SK-N-SH treated with all-trans-retinoic acid at 6 μM for 48 hours (cell line): Measurements from ENCODE around the gene MIOS.
"Not testable (repeated sequence)": the region's sequence is repeated elsewhere in the genome, so short reads cannot be mapped to it uniquely, and the experiment has no call there.

Experiments used
- ATAC-seq: fragments of 200-7000 bp; cut with Tn5 transposase; 3 replicates; pipeline ENCODE4 v1.9.1; 2020; ENCODE audit warnings: mild to moderate bottlenecking, moderate library complexity
- ARNTL ChIP-seq: fragments of 450-650 bp; formaldehyde crosslinking; IDR thresholded peaks from 2 replicates; pipeline ENCODE4 v1.5.0; 2020; ENCODE audit warnings: low read depth, mild to moderate bottlenecking, moderate library complexity, borderline replicate concordance
- BACH2 ChIP-seq: fragments of 250-450 bp; sonication (Bioruptor Pico); IDR thresholded peaks from 2 replicates; pipeline ENCODE4 v1.9.0; 2021; ENCODE audit warnings: mild to moderate bottlenecking, borderline replicate concordance
- CREB5 ChIP-seq: fragments of 250-450 bp; sonication (Bioruptor Pico); IDR thresholded peaks from 2 replicates; pipeline ENCODE4 v1.5.1; 2020; ENCODE audit warnings: low read depth, mild to moderate bottlenecking, moderate library complexity
- CSDC2 ChIP-seq: fragments of 250-450 bp; sonication (Bioruptor Pico); IDR thresholded peaks from 2 replicates; pipeline ENCODE4 v1.5.0; 2020; ENCODE audit warnings: mild to moderate bottlenecking, moderate library complexity
- CSRNP3 ChIP-seq: fragments of 250-450 bp; sonication (Bioruptor Pico); IDR thresholded peaks from 2 replicates; pipeline ENCODE4 v1.5.1; 2021; ENCODE audit warnings: mild to moderate bottlenecking, moderate library complexity
- ESRRG ChIP-seq: fragments of 250-450 bp; sonication (Bioruptor Pico); IDR thresholded peaks from 2 replicates; pipeline ENCODE4 v1.6.1; 2021; ENCODE audit warnings: mild to moderate bottlenecking
- ISL1 ChIP-seq: fragments of 250-450 bp; sonication (Bioruptor Pico); IDR thresholded peaks from 2 replicates; pipeline ENCODE4 v2.1.2; 2022; ENCODE audit warnings: mild to moderate bottlenecking, moderate library complexity
- POU6F1 ChIP-seq: fragments of 250-450 bp; sonication (Bioruptor Pico); IDR thresholded peaks from 2 replicates; pipeline ENCODE4 v1.8.0; 2021; ENCODE audit warnings: low read depth, mild to moderate bottlenecking, moderate library complexity, borderline replicate concordance
- PPARA ChIP-seq: fragments of 250-450 bp; sonication (Bioruptor Pico); IDR thresholded peaks from 2 replicates; pipeline ENCODE4 v1.5.0; 2020; ENCODE audit warnings: mild to moderate bottlenecking, borderline replicate concordance
- RARB ChIP-seq: fragments of 250-450 bp; sonication (Bioruptor Pico); IDR thresholded peaks from 2 replicates; pipeline ENCODE4 v1.8.0; 2021; ENCODE audit warnings: mild to moderate bottlenecking, moderate library complexity
- SNAI2 ChIP-seq: fragments of 250-450 bp; sonication (Bioruptor Pico); IDR thresholded peaks from 2 replicates; pipeline ENCODE4 v1.5.0; 2020; ENCODE audit warnings: mild to moderate bottlenecking, moderate library complexity
- TCF4 ChIP-seq: fragments of 250-450 bp; sonication (Bioruptor Pico); IDR thresholded peaks from 2 replicates; pipeline ENCODE4 v1.8.0; 2021; ENCODE audit warnings: mild to moderate bottlenecking, moderate library complexity, borderline replicate concordance
- TOX ChIP-seq: fragments of 250-450 bp; sonication (Bioruptor Pico); IDR thresholded peaks from 2 replicates; pipeline ENCODE4 v1.8.0; 2021; ENCODE audit warnings: mild to moderate bottlenecking, moderate library complexity, borderline replicate concordance
- ZC3H10 ChIP-seq: fragments of 250-450 bp; sonication (Bioruptor Pico); IDR thresholded peaks from 2 replicates; pipeline ENCODE4 v1.5.1; 2021; ENCODE audit warnings: mild to moderate bottlenecking, moderate library complexity
- ZFP3 ChIP-seq: fragments of 250-450 bp; sonication (Bioruptor Pico); IDR thresholded peaks from 2 replicates; pipeline ENCODE4 v1.5.0; 2020; ENCODE audit warnings: mild to moderate bottlenecking, moderate library complexity
- ZFP30 ChIP-seq: fragments of 450-650 bp; formaldehyde crosslinking; IDR thresholded peaks from 2 replicates; pipeline ENCODE4 v1.5.0; 2022; ENCODE audit warnings: mild to moderate bottlenecking, moderate library complexity
- ZNF565 ChIP-seq: fragments of 450-650 bp; formaldehyde crosslinking; conservative IDR thresholded peaks from 2 replicates; pipeline ENCODE4 v1.5.0; 2020; ENCODE audit warnings: low read depth, mild to moderate bottlenecking, moderate library complexity
- ZNF70 ChIP-seq: fragments of 450-650 bp; formaldehyde crosslinking; IDR thresholded peaks from 2 replicates; pipeline ENCODE4 v1.5.0; 2020; ENCODE audit warnings: mild to moderate bottlenecking, moderate library complexity
- ZNF8 ChIP-seq: fragments of 450-650 bp; formaldehyde crosslinking; IDR thresholded peaks from 2 replicates; pipeline ENCODE4 v1.5.0; 2020; ENCODE audit warnings: mild to moderate bottlenecking, moderate library complexity
- TF ChIP-seq, protein P1 (sequence below): fragments of 250-450 bp; sonication (Bioruptor Pico); IDR thresholded peaks from 2 replicates; pipeline ENCODE4 v1.8.0; 2020; ENCODE audit warnings: mild to moderate bottlenecking, moderate library complexity, borderline replicate concordance
- TF ChIP-seq, protein P2 (sequence below): fragments of 250-450 bp; sonication (Bioruptor Pico); IDR thresholded peaks from 2 replicates; pipeline ENCODE4 v1.5.0; 2020; ENCODE audit warnings: mild to moderate bottlenecking, moderate library complexity

The MIOS gene

DNA sequence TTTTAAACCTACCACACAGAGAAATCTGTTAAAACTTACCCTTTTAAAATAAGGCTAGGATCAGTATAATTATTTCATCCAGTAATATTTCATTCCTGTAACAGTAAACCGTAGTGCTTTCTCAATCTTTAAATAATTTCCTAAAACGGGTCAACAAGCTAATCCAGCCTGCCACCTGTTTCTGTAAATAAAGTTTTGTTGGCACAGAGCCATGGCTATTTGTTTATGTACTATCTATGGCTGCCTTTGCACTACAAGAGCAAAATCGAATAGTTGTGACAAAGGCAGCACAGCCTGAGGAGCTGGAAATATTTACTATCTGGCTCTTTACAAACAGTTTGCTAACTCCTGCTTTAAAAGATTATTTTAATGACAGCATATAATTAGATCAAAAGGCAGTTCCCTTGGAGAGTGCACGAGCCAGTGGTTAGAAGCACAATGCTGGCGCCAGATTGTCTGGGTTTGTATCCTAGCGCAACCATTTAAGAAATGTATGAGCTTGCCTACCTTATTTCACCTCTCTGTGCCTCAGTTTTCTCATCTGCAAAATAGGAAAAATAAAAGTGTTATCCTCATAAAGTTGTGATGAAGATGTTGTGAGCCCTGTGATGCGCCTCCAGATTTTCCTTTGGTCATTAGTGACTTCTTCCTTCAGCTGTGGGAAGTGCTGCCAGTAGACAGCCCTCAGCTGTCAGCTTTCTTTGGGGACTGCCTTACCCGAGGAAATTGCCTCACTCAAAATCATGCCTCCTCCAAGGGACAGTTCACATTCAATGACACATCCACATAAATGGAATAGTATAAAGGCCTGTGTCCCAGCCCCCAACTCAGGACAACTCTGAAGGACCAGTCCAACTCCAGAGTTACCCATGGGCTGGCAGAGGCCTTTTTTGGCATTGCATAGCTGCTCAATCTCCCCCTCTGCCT, 11.8 kb upstream of the MIOS start (continued):
- no peak for TF ChIP-seq PPARA (CRISPR knock-in tag)
- TF ChIP-seq, protein P1, sequence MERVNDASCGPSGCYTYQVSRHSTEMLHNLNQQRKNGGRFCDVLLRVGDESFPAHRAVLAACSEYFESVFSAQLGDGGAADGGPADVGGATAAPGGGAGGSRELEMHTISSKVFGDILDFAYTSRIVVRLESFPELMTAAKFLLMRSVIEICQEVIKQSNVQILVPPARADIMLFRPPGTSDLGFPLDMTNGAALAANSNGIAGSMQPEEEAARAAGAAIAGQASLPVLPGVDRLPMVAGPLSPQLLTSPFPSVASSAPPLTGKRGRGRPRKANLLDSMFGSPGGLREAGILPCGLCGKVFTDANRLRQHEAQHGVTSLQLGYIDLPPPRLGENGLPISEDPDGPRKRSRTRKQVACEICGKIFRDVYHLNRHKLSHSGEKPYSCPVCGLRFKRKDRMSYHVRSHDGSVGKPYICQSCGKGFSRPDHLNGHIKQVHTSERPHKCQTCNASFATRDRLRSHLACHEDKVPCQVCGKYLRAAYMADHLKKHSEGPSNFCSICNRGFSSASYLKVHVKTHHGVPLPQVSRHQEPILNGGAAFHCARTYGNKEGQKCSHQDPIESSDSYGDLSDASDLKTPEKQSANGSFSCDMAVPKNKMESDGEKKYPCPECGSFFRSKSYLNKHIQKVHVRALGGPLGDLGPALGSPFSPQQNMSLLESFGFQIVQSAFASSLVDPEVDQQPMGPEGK (CRISPR knock-in tag): no peak
- no peak for TF ChIP-seq BACH2 (CRISPR knock-in tag)
- TF ChIP-seq TOX (CRISPR knock-in tag): no peak
- no peak for TF ChIP-seq CSRNP3 (CRISPR knock-in tag)

DNA sequence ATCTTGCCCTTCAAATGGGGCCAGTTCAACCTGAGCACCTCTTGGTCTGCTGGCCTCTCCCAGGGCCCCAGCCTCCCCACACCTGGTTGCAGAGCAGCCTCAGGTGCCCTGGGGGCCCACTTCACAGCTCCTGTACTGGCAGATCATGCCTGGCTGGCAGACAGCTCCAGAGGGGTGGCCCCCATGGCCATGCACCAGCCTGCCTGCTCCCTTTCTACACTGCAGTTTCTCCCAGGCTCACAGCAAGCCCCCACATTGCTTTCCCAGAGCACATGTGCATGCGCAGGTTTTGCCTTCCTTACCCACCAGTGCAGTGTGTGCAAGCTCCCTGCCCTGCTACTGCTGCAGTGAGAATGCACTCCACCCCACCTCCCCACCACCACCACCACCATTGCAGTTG, 9.8 kb upstream of the MIOS start:
- no peak for ATAC-seq
- no peak for TF ChIP-seq ESRRG
- no peak for TF ChIP-seq ZNF8 (CRISPR knock-in tag)
- TF ChIP-seq, protein P2, sequence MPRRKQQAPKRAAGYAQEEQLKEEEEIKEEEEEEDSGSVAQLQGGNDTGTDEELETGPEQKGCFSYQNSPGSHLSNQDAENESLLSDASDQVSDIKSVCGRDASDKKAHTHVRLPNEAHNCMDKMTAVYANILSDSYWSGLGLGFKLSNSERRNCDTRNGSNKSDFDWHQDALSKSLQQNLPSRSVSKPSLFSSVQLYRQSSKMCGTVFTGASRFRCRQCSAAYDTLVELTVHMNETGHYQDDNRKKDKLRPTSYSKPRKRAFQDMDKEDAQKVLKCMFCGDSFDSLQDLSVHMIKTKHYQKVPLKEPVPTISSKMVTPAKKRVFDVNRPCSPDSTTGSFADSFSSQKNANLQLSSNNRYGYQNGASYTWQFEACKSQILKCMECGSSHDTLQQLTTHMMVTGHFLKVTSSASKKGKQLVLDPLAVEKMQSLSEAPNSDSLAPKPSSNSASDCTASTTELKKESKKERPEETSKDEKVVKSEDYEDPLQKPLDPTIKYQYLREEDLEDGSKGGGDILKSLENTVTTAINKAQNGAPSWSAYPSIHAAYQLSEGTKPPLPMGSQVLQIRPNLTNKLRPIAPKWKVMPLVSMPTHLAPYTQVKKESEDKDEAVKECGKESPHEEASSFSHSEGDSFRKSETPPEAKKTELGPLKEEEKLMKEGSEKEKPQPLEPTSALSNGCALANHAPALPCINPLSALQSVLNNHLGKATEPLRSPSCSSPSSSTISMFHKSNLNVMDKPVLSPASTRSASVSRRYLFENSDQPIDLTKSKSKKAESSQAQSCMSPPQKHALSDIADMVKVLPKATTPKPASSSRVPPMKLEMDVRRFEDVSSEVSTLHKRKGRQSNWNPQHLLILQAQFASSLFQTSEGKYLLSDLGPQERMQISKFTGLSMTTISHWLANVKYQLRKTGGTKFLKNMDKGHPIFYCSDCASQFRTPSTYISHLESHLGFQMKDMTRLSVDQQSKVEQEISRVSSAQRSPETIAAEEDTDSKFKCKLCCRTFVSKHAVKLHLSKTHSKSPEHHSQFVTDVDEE (CRISPR knock-in tag): no peak
- TF ChIP-seq ISL1 (CRISPR knock-in tag): no peak
- TF ChIP-seq ZC3H10 (CRISPR knock-in tag): no peak
- TF ChIP-seq CSDC2 (CRISPR knock-in tag): no peak
- no peak for TF ChIP-seq ARNTL (CRISPR knock-in tag)

- ATAC-seq: no peak
- TF ChIP-seq ZNF70 (no peak), PPARA (CRISPR knock-in tag) (no peak), ESRRG (no peak), TOX (CRISPR knock-in tag) (no peak), RARB (CRISPR knock-in tag) (no peak), TCF4 (CRISPR knock-in tag) (no peak), ZNF565 (CRISPR knock-in tag) (no peak), SNAI2 (CRISPR knock-in tag) (no peak), ZC3H10 (CRISPR knock-in tag) (no peak), ZFP3 (CRISPR knock-in tag) (no peak)
These were observed 9.4 kb upstream of the MIOS start for GRCh38 chr7:7557252-7557651.

DNA sequence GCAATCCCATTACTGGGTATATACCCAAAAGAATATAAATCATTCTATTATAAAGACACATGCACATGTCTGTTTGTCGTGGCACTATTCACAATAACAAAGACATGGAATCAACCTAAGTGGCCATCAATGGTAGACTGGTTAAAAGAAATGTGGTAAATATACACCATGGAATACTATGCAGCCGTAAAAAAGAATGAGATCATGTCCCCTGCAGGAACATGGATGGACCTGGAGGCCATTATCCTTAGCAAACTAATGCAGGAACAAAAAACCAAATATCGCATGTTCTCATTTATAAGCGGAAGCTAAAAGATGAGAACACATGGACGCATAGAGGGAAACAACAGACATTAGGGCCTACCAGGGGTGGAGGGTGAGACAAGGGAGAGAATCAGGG, 5.1 kb upstream of the MIOS start:
- ATAC-seq: not testable (repeated sequence)
- TF ChIP-seq ZNF8 (CRISPR knock-in tag): peak; percentile 40

GRCh38 chr7:7562736-7563135, 3.9 kb upstream of the MIOS start:
- ATAC-seq: no peak
- TF ChIP-seq CREB5 (CRISPR knock-in tag) (no peak), ZNF8 (CRISPR knock-in tag) (no peak), TCF4 (CRISPR knock-in tag) (no peak), ZNF70 (no peak), ZFP30 (CRISPR knock-in tag) (no peak), POU6F1 (CRISPR knock-in tag) (no peak), ARNTL (CRISPR knock-in tag) (no peak), PPARA (CRISPR knock-in tag) (no peak), ZFP3 (CRISPR knock-in tag) (no peak), BACH2 (CRISPR knock-in tag) (no peak), TOX (CRISPR knock-in tag) (no peak), CSRNP3 (CRISPR knock-in tag) (no peak), ESRRG (no peak)
